ENCODE results near the gene ADAM12. TPM values are rescaled to one million over a fixed set of nuclear protein-coding genes. Genes with fewer than 3 reads are reported as not detected.

Gene ADAM12
- total RNA-seq, 4 donors from 2014 or later = under 0.01 to 60.8 (median 0.64) TPM; not detected in 1

- Histone ChIP-seq H3K27ac (no peak overlapping the region), H3K36me3 (no peaks in the 10 kb centered on the region), H3K27me3 (no peaks in the 10 kb centered on the region), H3K4me1 (no peaks in the 10 kb centered on the region), H3K9me3 (no peaks in the 10 kb centered on the region), H3K4me3 (no peak overlapping the region)
- intact Hi-C loops (cut with DNase I; ENCODE audit: low total_unique reads) = no loop called here
- no peak for DNase-seq
- no peak for TF ChIP-seq POLR2A (IDR thresholded peaks at IDR 0.05)
- TF ChIP-seq, protein P1, sequence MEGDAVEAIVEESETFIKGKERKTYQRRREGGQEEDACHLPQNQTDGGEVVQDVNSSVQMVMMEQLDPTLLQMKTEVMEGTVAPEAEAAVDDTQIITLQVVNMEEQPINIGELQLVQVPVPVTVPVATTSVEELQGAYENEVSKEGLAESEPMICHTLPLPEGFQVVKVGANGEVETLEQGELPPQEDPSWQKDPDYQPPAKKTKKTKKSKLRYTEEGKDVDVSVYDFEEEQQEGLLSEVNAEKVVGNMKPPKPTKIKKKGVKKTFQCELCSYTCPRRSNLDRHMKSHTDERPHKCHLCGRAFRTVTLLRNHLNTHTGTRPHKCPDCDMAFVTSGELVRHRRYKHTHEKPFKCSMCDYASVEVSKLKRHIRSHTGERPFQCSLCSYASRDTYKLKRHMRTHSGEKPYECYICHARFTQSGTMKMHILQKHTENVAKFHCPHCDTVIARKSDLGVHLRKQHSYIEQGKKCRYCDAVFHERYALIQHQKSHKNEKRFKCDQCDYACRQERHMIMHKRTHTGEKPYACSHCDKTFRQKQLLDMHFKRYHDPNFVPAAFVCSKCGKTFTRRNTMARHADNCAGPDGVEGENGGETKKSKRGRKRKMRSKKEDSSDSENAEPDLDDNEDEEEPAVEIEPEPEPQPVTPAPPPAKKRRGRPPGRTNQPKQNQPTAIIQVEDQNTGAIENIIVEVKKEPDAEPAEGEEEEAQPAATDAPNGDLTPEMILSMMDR (IDR thresholded peaks at IDR 0.05) = no peak
These were observed 31.1 kb downstream of the ADAM12 start for GRCh38 chr10:126357169-126357568.

DNA sequence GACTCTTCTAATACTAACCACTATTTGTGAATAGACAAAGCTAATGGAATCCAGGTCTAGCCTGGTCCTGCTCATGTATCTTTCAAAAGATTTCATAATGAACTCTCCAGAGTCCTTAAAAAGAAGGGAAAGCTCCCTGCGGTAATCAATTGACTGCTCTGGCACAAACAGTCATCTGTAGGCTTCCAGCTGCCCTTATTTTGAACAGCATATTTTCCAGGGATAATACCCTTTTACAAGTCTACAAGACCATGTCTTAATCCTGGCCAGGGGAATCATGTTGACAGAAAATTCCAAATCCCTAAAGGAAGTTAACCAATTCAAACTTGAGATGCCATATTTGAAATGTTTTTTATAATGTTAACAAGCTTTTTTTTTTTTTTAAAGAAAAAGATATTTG is 34.6 kb downstream of the ADAM12 start:
- TF ChIP-seq, protein P1 (IDR thresholded peaks at IDR 0.05) = no peak
- no peak for TF ChIP-seq POLR2A (IDR thresholded peaks at IDR 0.05)
- DNase-seq = no peak

DNA sequence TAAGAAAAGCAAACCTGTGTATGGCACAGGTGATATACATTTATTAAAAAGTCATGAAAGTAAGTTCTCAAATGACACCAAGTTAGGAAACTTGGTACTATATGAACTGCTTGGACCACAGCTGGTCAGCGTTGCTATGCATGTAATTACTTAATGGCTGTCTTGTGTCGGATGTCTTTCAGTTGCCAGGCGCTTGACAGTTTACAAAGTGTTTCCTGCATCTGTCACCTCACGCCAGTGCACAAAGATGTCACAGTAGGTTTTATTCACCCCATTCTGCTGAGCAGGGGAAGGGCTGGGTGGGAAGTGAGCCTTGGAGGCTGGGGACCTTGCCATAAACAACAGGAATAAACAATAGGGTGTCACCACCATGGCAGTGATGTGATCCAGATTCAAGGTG is 35.8 kb downstream of the ADAM12 start:
- intact Hi-C loops (cut with DNase I; ENCODE audit: low total_unique reads) = no loop called here
- no peaks in the 10 kb centered on the region for H3K4me1 ChIP-seq

More for the DNA sequence above, 34.6 kb downstream of the ADAM12 start:
- Histone ChIP-seq H3K4me3 (no peak overlapping the region), H3K36me3 (no peaks in the 10 kb centered on the region), H3K4me1 (no peaks in the 10 kb centered on the region), H3K27me3 (no peaks in the 10 kb centered on the region), H3K9me3 (no peaks in the 10 kb centered on the region), H3K27ac (no peak overlapping the region)
- intact Hi-C loops (cut with DNase I; ENCODE audit: low total_unique reads) = no loop called here

DNA sequence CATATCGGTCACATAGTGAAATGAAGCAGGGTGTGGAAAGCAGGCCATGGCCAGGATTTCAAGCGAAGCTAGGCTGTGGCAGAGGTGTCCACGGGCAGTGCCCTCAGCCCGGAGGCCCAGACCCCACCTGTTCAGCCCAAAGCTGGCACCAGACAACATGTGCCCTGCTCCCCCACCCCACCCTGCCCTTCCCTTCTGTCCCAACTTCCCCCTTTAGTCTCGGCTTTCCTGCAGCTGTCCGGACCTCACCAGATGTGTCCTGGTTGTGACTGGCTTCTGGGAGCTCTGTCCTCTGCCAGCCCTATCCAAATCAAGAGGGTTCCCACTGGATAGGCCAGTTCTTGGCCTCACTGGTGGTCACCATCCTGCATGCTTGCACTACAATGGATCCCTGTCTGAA is 37.3 kb downstream of the ADAM12 start:
- TF ChIP-seq POLR2A (IDR thresholded peaks at IDR 0.05) = no peak
- TF ChIP-seq, protein P1 (IDR thresholded peaks at IDR 0.05) = no peak

More for the DNA sequence above, 35.8 kb downstream of the ADAM12 start:
- H3K4me3 ChIP-seq = no peak overlapping the region
- TF ChIP-seq, protein P1 (IDR thresholded peaks at IDR 0.05) = no peak
- no peak for TF ChIP-seq POLR2A (IDR thresholded peaks at IDR 0.05)
- DNase-seq = no peak
- no peaks in the 10 kb centered on the region for H3K9me3 ChIP-seq
- no peak overlapping the region for H3K27ac ChIP-seq
- H3K36me3 ChIP-seq = no peaks in the 10 kb centered on the region
- no peaks in the 10 kb centered on the region for H3K27me3 ChIP-seq

GRCh38 chr10:126350216-126350992 is 37.9 kb downstream of the ADAM12 start:
- H3K9me3 ChIP-seq = no peaks in the 10 kb centered on the region
- no peaks in the 10 kb centered on the region for H3K27me3 ChIP-seq
- no peaks in the 10 kb centered on the region for H3K4me1 ChIP-seq
- intact Hi-C loops (cut with DNase I; ENCODE audit: low total_unique reads) = no loop called here
- H3K27ac ChIP-seq = no peak overlapping the region
- no peaks in the 10 kb centered on the region for H3K36me3 ChIP-seq
- TF ChIP-seq POLR2A (IDR thresholded peaks at IDR 0.05) = no peak
- TF ChIP-seq, protein P1 (IDR thresholded peaks at IDR 0.05) = no peak
- H3K4me3 ChIP-seq = no peak overlapping the region
- no peak for DNase-seq

More for the DNA sequence above, 37.3 kb downstream of the ADAM12 start:
- DNase-seq = no peak
- Histone ChIP-seq H3K36me3 (no peaks in the 10 kb centered on the region), H3K9me3 (no peaks in the 10 kb centered on the region), H3K4me1 (no peaks in the 10 kb centered on the region), H3K27me3 (no peaks in the 10 kb centered on the region), H3K27ac (no peak overlapping the region), H3K4me3 (no peak overlapping the region)
- intact Hi-C loops (cut with DNase I; ENCODE audit: low total_unique reads) = no loop called here

All from uterus (tissue), 4 donors.